Gastrocnemius medialis (tissue), 4 donors: ENCODE results near the gene SCMH1.

Experiments
- CTCF ChIP-seq, 5 experiments: fragments of 450-650 bp in 3 of 5; fragments of 200-600 bp in 2 of 5; sonication (generic) in 2 of 5; IDR thresholded peaks in 4 of 5; conservative IDR thresholded peaks in 1 of 5; 1 replicate in 4 of 5; 2 replicates in 1 of 5; pipeline ENCODE4 v1.5.1; 2016 to 2019; ENCODE audit warnings: antibody characterized with exemption in 5 of 5, mild to moderate bottlenecking in 3 of 5, moderate library complexity in 3 of 5
- POLR2A ChIP-seq, 2 donors: fragments of 450-650 bp; IDR thresholded peaks; one replicate each; pipeline ENCODE4 v1.6.1; 2017; ENCODE audit warnings: antibody characterized with exemption in 2 of 2, mild to moderate bottlenecking in 2 of 2, moderate library complexity in 2 of 2

- TF ChIP-seq POLR2A (IDR thresholded peaks at IDR 0.05) (no peak), CTCF (IDR thresholded peaks at IDR 0.05 in 4 of 5, conservative IDR thresholded peaks at IDR 0.05 in 1 of 5) (no peak)
These were observed 44.4 kb upstream of the SCMH1 start for GRCh38 chr1:41286486-41286885.
